Adrenal gland (tissue), 12 donors: ENCODE results near the gene SOX10. TPM values are rescaled to one million over a fixed set of nuclear protein-coding genes. Genes with fewer than 3 reads are reported as not detected.
"Not testable (repeated sequence)": the region's sequence is repeated elsewhere in the genome, so short reads cannot be mapped to it uniquely, and the experiment has no call there.

Source experiments
- DNase-seq, 7 donors: peaks; one replicate each; pipeline ENCODE4 v3.0.0-alpha.2; 2019 to 2020
- H3K27ac ChIP-seq, 5 donors: fragments of 200-600 bp; sonication (generic) in 4 of 5; 1 replicate in 3 of 5; 2 replicates in 2 of 5; pipeline versions ENCODE4 v1.5.1 to v1.8.0; 2016 to 2020; ENCODE audit warnings: mild to moderate bottlenecking in 1 of 5
- H3K27me3 ChIP-seq: fragments of 200-600 bp; 2 replicates; pipeline ENCODE4 v1.8.0; 2021
- H3K36me3 ChIP-seq, 2 donors: fragments of 200-600 bp; replicated peaks in 1 of 2; 1 replicate in 1 of 2; 2 replicates in 1 of 2; pipeline versions ENCODE4 v1.5.1 to v1.8.0; 2018 to 2022
- H3K4me1 ChIP-seq, 2 donors: fragments of 200-600 bp; replicated peaks in 1 of 2; 1 replicate in 1 of 2; 2 replicates in 1 of 2; pipeline versions ENCODE4 v1.5.1 to v1.8.0; 2018 to 2021
- H3K4me3 ChIP-seq, 4 donors: fragments of 200-600 bp; sonication (generic) in 3 of 4; one replicate each; pipeline ENCODE4 v1.5.1; 2016 to 2018
- H3K9me3 ChIP-seq, 3 donors: fragments of 200-600 bp; sonication (generic) in 1 of 3; replicated peaks in 1 of 3; 1 replicate in 2 of 3; 2 replicates in 1 of 3; pipeline versions ENCODE4 v1.5.1 to v1.8.0; 2016 to 2021
- CTCF ChIP-seq, 6 experiments: fragments of 450-650 bp in 4 of 6; fragments of 200-600 bp in 2 of 6; sonication (generic) in 1 of 6; IDR thresholded peaks; 1 replicate in 5 of 6; 2 replicates in 1 of 6; pipeline versions ENCODE4 v1.5.1 to v1.8.0; 2016 to 2021; ENCODE audit warnings: antibody characterized with exemption in 6 of 6, mild to moderate bottlenecking in 2 of 6, moderate library complexity in 1 of 6
- POLR2A ChIP-seq, 2 donors: fragments of 450-650 bp; IDR thresholded peaks; one replicate each; pipeline ENCODE4 v1.6.1; 2017; ENCODE audit warnings: antibody characterized with exemption in 2 of 2, mild to moderate bottlenecking in 2 of 2, moderate library complexity in 1 of 2
- WGBS, 4 donors: extraction: QIAGEN DNeasy Blood & Tissue Kit in 2 of 4; methylation state at CpG; one replicate each; pipeline versions ENCODE4 v1.1.5 to v1.1.7; 2013 to 2017; 5-methylcytosine and 5-hydroxymethylcytosine counted together
- intact Hi-C, 2 donors: fragments of 100-400 bp; cut with DNase I; formaldehyde crosslinking; loops; one replicate each; pipeline versions ENCODE4 v1.14.1 to v1.15.0; 2022 to 2023
- polyA plus RNA-seq, 3 donors: library from polyadenylated mRNA; stranded (reverse); fragments of 200-250 nt in 2 of 3; fragments of 350-450 nt in 1 of 3; fragmentation: Illumina TruSeq in 1 of 3; extraction: RNeasy Lipid Tissue Mini Kit (QIAGEN cat#74804) in 1 of 3; gene quantifications; one replicate each; pipeline ENCODE4 v1.2.3, GENCODE V29; 2013 to 2014
- total RNA-seq, 9 donors: library from RNA; depleted of rRNA in 4 of 9; stranded (reverse); fragments of >200 nt in 4 of 9; fragments of 120-200 nt in 1 of 9; fragmentation: NEBNext Ultra II Directional in 1 of 9; extraction: Animal tissue kit (Norgen Biotek cat#: 25700) in 1 of 9; gene quantifications; one replicate each; pipeline versions ENCODE4 v1.1.0 to v1.2.4, GENCODE V29; 2013 to 2023
- donor health status: healthy with polysubstance abuse.
- donor health status: Bipolar disorder and iron deficiency.
- donor health status: DM: yes; HTN: yes; CAD: no.
- donor health status: DM: no; HTN: no; CAD: no.
- donor health status: DM: no; HTN: no; CAD: no.
- donor health status: DM: yes; HTN: yes; CAD: no.

The SOX10 gene
- total and polyA plus RNA-seq, 12 donors = 0.16 to 5.4 (median 0.78) TPM; not detected in 1

GRCh38 chr22:37954686-37955085, 29.7 kb downstream of the SOX10 start:
- H3K36me3 ChIP-seq = peaks cover 0 to 28% of the 10 kb centered on the region in 2 donors
- H3K27ac ChIP-seq = no peak overlapping the region
- TF ChIP-seq CTCF (IDR thresholded peaks at IDR 0.05) (no peak), POLR2A (IDR thresholded peaks at IDR 0.05) (no peak)
- H3K9me3 ChIP-seq = no peaks in the 10 kb centered on the region
- intact Hi-C loops = no loop called here
- WGBS, 4 donors = 49 to 63% (median 58%) methylated on average over 4 of the region's 4 CpGs
- no peak for DNase-seq
- peaks cover 10 to 16% of the 10 kb centered on the region in 2 donors for H3K4me1 ChIP-seq
- H3K27me3 ChIP-seq = no peaks in the 10 kb centered on the region
- H3K4me3 ChIP-seq = peak overlapping the region in 1 of 4 donors; percentile 87

- intact Hi-C loops = no loop called here
- H3K4me1 ChIP-seq = peaks cover 10 to 16% of the 10 kb centered on the region in 2 donors
- peak; percentile 94 to 98 (median 96) for DNase-seq
- peak within 1 kb of the TSS; percentile 73 to 98 (median 90) for H3K4me3 ChIP-seq
- TF ChIP-seq CTCF (IDR thresholded peaks at IDR 0.05) (no peak), POLR2A (IDR thresholded peaks at IDR 0.05) (peak; percentile 31 to 38)
- H3K27ac ChIP-seq = peak within 1 kb of the TSS in 2 of 5 donors; percentile 64 to 70
- WGBS, 4 donors = 0 to 1% (median 1%) methylated on average over 28 to 52 of the region's 52 CpGs
- no peaks in the 10 kb centered on the region for H3K9me3 ChIP-seq
- no peaks in the 10 kb centered on the region for H3K27me3 ChIP-seq
- peaks cover 0 to 19% of the 10 kb centered on the region in 2 donors for H3K36me3 ChIP-seq
These were observed 30.7 kb downstream of the SOX10 start, which contains the start of the genes C22orf23 and POLR2F for GRCh38 chr22:37953437-37954179. Gene C22orf23 (minus strand): TSS chr22:37953601. CDS start chr22:37953149, 452 bp downstream. Gene POLR2F (plus strand): TSS chr22:37953699. CDS start chr22:37953788, 89 bp downstream.

- peak overlapping the region; percentile 31 to 98 (median 80) for H3K4me3 ChIP-seq
- peak in 2 of 7 donors; percentile 42 to 61 for DNase-seq
- H3K27ac ChIP-seq = peak overlapping the region in 1 of 5 donors; percentile 70
- TF ChIP-seq CTCF (IDR thresholded peaks at IDR 0.05) (no peak), POLR2A (IDR thresholded peaks at IDR 0.05) (no peak)
- H3K9me3 ChIP-seq = no peaks in the 10 kb centered on the region
- intact Hi-C loops = no loop called here
- 0 to 1% (median 0%) methylated on average over 13 of the region's 13 CpGs for WGBS, 4 donors
- H3K36me3 ChIP-seq = peaks cover 0 to 15% of the 10 kb centered on the region in 2 donors
- peaks cover 10 to 16% of the 10 kb centered on the region in 2 donors for H3K4me1 ChIP-seq
- no peaks in the 10 kb centered on the region for H3K27me3 ChIP-seq
These were observed 31.3 kb downstream of the SOX10 start for GRCh38 chr22:37953062-37953436.

GRCh38 chr22:37952629-37953028, 31.7 kb downstream of the SOX10 start:
- H3K27me3 ChIP-seq, DNase-seq, H3K9me3 ChIP-seq, H3K27ac ChIP-seq, intact Hi-C loops: not testable (repeated sequence)
- WGBS, 4 donors = 8 to 13% (median 9%) methylated on average over 8 to 20 of the region's 20 CpGs
- peak overlapping the region; percentile 31 to 98 (median 80) for H3K4me3 ChIP-seq
- peaks cover 0 to 12% of the 10 kb centered on the region in 2 donors for H3K36me3 ChIP-seq
- H3K4me1 ChIP-seq = peaks cover 10 to 16% of the 10 kb centered on the region in 2 donors
